Right cardiac atrium (tissue), 5 donors: ENCODE data around the gene ZNF862. TPM values are rescaled to one million over a fixed set of nuclear protein-coding genes. Genes with fewer than 3 reads are reported as not detected.

Source experiments
- ATAC-seq, 2 donors: fragments of 200-7000 bp; cut with Tn5 transposase; one replicate each; pipeline versions ENCODE4 v1.8.0 to v1.9.1; 2020; ENCODE audit warnings: moderate library complexity in 2 of 2, mild to moderate bottlenecking in 1 of 2
- DNase-seq, 3 donors: peaks; one replicate each; pipeline ENCODE4 v3.0.0-alpha.2; 2020
- H3K27ac ChIP-seq: one replicate; pipeline ENCODE4 v1.5.1; 2013; ENCODE audit warnings: mild to moderate bottlenecking, low read length, control low read depth, moderate library complexity
- H3K27me3 ChIP-seq: one replicate; pipeline ENCODE4 v1.6.1; 2013; ENCODE audit not compliant: control insufficient read depth, insufficient read depth
- H3K4me1 ChIP-seq: one replicate; pipeline ENCODE4 v1.6.1; 2013; ENCODE audit warnings: low read length; ENCODE audit not compliant: control insufficient read depth, insufficient read depth
- H3K4me3 ChIP-seq: one replicate; pipeline ENCODE4 v1.5.1; 2013; ENCODE audit warnings: low read length, control low read depth
- H3K9me3 ChIP-seq: one replicate; pipeline ENCODE4 v1.6.1; 2013; ENCODE audit warnings: low read length; ENCODE audit not compliant: control insufficient read depth
- WGBS: extraction: QIAGEN DNeasy Blood & Tissue Kit; methylation state at CpG from one replicate; pipeline ENCODE4 v1.1.7; 2013; 5-methylcytosine and 5-hydroxymethylcytosine counted together
- intact Hi-C, 4 donors: fragments of 100-400 bp; cut with DNase I; formaldehyde crosslinking; loops; one replicate each; pipeline versions ENCODE4 v1.11.0 to v1.14.0; 2022 to 2023
- polyA plus RNA-seq: library from polyadenylated mRNA; stranded (reverse); fragments of 200-250 nt; gene quantifications from one replicate; pipeline ENCODE4 v1.2.3, GENCODE V29; 2013
- total RNA-seq, 4 donors: library from RNA; stranded (reverse); fragmentation: NEBNext Ultra II Directional; extraction: Animal tissue kit (Norgen Biotek cat#: 25700); gene quantifications; one replicate each; pipeline ENCODE4 v1.2.1, GENCODE V29; 2021
- donor health status: healthy with polysubstance abuse.
- donor health status: DM: no; HTN: yes; CAD: no.
- donor health status: DM: no; HTN: no; CAD: no.
- donor health status: DM: no; HTN: yes; CAD: no; lungs with severe emphysema.
- donor health status: DM: yes; HTN: yes; CAD: no.

Gene ZNF862
- total and polyA plus RNA-seq, 5 donors = 7.8 to 15.9 (median 13.5) TPM

DNA sequence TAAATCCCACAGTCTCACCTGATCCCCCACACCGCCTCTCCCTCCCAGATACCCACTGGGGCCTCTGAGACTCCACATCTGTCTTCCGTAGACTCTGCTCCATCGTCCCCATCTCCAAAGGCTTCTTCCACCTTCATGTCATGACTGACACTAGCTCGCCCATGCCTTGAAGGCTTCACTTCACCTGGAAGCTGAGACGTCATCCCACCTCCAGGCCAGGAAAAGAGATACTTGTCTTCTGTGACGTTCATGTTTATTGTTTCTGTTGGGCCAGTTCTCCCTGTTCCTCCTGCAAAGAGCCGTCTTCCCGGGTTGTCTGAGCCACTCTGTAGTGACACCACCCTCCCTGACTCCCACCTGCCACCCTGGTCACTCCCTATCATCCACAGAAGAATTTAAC lies 3.6 kb upstream of the ZNF862 start:
- WGBS = 86% methylated on average over 8 of the region's 8 CpGs
- H3K4me1 ChIP-seq = peaks cover 3% of the 10 kb centered on the region
- H3K27ac ChIP-seq = no peak overlapping the region
- H3K4me3 ChIP-seq = no peak overlapping the region
- H3K27me3 ChIP-seq = no peaks in the 10 kb centered on the region
- DNase-seq (peak in 1 of 3 donors; percentile 1), ATAC-seq (no peak)
- H3K9me3 ChIP-seq = no peaks in the 10 kb centered on the region
- intact Hi-C loops = no loop called here

DNA sequence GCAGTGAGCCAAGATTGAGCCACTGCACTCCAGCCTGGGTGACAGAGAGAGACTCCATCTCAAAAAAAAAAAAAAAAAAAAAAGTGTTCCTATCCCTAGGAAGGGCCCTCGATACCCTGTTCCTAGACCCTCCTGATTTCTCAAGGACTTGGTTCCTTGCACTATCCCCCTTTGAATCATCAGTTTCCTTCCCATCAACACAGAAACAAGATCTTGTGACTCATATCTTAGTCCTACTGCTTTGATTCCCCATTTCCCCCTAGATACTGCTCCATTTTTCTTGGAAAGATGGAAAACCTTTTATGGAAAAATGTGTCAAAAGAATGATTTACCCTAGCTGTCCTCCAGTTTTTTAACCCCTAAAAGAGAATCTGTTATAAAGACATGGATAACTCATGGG lies 1.7 kb upstream of the ZNF862 start:
- Histone ChIP-seq H3K27me3 (no peaks in the 10 kb centered on the region), H3K4me1 (peaks cover 3% of the 10 kb centered on the region), H3K27ac (no peak overlapping the region), H3K9me3 (no peaks in the 10 kb centered on the region), H3K4me3 (no peak overlapping the region)
- ATAC-seq (no peak), DNase-seq (no peak)
- intact Hi-C loops = no loop called here
- 84% methylated on average over 1 of the region's 1 CpG for WGBS

DNA sequence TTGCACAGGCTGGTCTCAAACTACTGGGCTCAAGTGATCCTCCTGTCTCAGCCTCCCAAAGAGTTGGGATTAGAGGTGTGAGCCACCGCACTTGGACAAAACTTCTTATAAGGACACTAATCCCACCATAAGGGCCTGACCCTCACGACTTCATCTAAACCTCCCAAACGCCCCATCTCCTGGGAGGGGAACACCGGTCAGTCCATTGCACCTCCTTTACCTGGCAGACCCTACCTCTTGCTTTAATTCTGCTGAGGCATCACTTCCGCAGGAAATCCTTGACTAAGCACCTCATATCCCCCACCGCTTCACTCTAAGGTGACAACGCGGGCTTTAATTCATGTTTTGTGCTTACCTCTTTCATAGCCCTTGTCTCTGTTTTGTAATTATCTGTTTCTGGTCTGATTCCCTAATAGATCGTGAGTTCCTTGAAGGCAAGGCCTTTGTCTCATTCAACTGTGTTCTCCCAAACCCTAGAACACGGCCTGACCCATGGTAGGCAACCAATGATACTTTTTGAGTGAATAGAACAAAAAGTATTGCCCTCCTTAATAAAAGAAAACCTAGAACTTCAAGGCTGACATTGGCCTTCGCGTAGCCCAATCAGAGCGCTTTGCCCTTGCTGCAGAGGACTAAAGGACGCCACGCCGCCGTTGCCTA lies 481 bp upstream of the ZNF862 start:
- H3K27ac ChIP-seq = peak overlapping the region; percentile 10
- no peak overlapping the region for H3K4me3 ChIP-seq
- ATAC-seq (no peak), DNase-seq (peak in 1 of 3 donors; percentile 3)
- H3K4me1 ChIP-seq = peaks cover 3% of the 10 kb centered on the region
- WGBS = 32% methylated on average over 17 of the region's 17 CpGs
- no peaks in the 10 kb centered on the region for H3K9me3 ChIP-seq
- intact Hi-C loops = no loop called here
- no peaks in the 10 kb centered on the region for H3K27me3 ChIP-seq

DNA sequence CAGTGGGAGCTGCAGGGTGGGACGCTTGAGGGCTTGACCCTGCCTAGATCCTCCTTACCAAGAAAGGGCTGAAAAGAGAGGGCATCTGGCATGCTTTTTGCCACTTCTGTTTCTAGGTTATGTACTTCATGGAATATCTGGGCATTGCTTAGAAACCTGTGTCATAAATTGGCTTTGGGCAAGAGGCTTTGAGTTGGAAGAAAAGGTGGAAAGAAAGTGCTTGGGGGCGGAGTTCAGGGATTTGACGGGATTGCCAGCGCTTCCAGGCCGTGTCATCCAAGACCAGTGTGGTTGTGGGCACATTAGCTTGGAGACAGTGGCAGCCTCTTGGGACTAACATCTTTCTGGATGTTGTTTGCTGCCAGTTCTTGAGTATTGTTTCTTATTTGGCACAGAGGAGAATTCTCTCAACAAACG lies 825 bp downstream of the ZNF862 start:
- H3K27ac ChIP-seq = peak overlapping the region; percentile 65

DNA sequence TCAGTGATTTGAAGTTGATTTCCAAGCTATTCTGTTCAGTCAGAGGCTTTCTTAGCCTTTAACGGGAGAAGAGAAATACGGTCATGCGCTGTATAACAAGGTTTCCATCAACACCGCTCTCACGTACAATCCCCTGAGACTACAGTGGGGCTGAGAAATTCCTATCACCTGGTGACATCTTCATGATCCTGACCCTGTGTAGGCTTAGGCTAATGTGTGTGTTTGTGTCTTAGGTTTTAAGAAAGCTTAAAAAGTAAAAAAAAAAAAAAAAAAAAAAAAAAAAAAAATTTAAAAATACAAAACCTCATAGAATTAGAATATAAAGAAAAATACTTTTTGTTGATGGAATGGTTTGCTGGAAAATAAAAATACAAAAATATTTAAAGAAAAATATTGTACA lies 1.8 kb downstream of the ZNF862 start:
- no peaks in the 10 kb centered on the region for H3K9me3 ChIP-seq
- no peaks in the 10 kb centered on the region for H3K27me3 ChIP-seq
- H3K4me1 ChIP-seq = peaks cover 3% of the 10 kb centered on the region
- no peak for ATAC-seq
- H3K27ac ChIP-seq = no peak overlapping the region
- whole genome bisulfite sequencing = 96% methylated on average over 5 of the region's 5 CpGs
- no peak for DNase-seq
- no peak overlapping the region for H3K4me3 ChIP-seq
- intact Hi-C loops = no loop called here

More for the DNA sequence above, 825 bp downstream of the ZNF862 start:
- peak overlapping the region; percentile 87 for H3K4me3 ChIP-seq
- H3K4me1 ChIP-seq = peaks cover 3% of the 10 kb centered on the region
- intact Hi-C loops = no loop called here
- DNase-seq (no peak), ATAC-seq (no peak)
- 14% methylated on average over 6 of the region's 6 CpGs for WGBS
- H3K27me3 ChIP-seq = no peaks in the 10 kb centered on the region
- H3K9me3 ChIP-seq = no peaks in the 10 kb centered on the region

DNA sequence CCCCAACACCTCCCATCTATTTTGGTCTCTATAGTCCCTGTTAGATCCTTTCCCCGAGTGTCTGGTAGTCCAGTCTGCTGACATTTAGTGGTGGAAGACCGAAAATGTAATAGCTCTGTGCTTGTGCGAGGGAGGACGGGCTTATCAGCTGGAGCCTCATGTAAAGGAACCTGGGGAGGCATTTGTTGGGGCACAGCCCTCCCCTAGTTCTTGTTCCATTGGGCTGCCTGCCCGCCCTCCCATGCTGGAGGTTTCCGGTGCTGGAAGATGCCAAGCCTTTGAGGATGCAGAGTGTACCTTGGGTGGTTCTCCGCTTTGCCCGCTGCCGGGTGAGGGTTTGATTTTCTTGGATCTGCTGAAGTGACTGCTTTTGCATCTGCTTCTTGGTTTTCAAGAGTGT lies 5.4 kb downstream of the ZNF862 start:
- DNase-seq = peak in 1 of 3 donors; percentile 18
- intact Hi-C loops = no loop called here
- Histone ChIP-seq H3K4me3 (no peak overlapping the region), H3K4me1 (peaks cover 3% of the 10 kb centered on the region), H3K9me3 (no peaks in the 10 kb centered on the region), H3K27me3 (no peaks in the 10 kb centered on the region), H3K27ac (no peak overlapping the region)
- 94% methylated on average over 9 of the region's 9 CpGs for WGBS
- no peak for ATAC-seq

DNA sequence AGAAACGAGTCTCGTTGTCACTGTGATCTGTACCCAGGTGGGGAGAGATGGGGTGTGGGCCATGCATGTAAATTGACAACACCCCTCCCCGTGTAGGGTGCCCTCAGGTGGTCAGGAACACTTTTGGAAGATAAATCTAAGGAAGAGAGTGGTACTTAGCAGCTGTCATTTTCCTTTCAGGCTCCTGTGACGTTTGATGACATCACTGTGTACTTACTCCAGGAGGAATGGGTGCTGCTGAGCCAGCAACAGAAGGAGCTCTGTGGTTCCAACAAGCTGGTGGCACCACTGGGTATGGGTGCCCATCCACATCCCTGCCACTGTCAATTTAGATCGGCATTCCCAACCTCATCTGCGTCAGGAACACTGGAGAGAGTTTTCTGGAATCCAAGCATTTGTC lies 6.3 kb downstream of the ZNF862 start:
- DNase-seq = peak in 1 of 3 donors; percentile 3
- no peaks in the 10 kb centered on the region for H3K4me1 ChIP-seq
- ATAC-seq = no peak
- intact Hi-C loops = no loop called here
- H3K27ac ChIP-seq = no peak overlapping the region
- H3K4me3 ChIP-seq = no peak overlapping the region
- WGBS = 64% methylated on average over 6 of the region's 6 CpGs
- H3K27me3 ChIP-seq = no peaks in the 10 kb centered on the region
- H3K9me3 ChIP-seq = no peaks in the 10 kb centered on the region

DNA sequence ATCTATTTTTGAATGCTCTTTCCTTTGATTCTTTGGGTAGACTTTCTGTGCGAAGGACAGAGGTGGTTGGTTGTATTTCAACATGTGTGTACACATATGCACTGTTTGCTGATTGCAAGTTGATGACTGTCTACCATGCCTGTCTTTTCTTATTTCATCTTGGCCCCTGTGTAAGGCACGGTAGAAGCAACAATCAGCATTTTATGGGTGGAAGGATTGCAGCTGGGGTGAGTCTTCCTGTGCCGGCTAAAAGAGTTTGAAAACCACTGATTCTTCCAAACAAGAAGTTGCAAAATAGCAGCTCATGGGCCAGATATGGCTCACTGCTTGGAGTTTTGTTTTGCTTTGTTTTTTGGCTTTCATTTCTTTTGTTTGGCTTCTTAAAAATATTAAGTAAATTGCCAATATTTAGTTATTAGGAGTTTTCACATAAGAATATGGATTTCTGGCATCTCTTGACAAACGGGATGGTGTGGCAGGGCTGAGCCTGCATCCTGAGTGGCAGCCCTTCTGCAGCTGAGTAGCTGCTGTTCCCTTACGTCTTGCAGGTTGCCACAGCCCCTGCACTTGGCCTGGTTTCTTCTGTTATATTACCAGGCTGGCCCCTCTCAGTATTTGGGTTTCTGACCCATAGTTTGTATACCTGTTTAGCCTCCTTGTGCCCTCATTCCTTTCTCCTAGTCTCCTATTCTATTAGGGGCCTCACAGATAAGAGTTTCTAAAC lies 7.2 kb downstream of the ZNF862 start:
- intact Hi-C loops = no loop called here
- 66% methylated on average over 5 of the region's 5 CpGs for WGBS
- ATAC-seq (peak; percentile 43 to 54), DNase-seq (peak in 1 of 3 donors; percentile 21)
- no peaks in the 10 kb centered on the region for H3K4me1 ChIP-seq
- no peak overlapping the region for H3K27ac ChIP-seq
- no peak overlapping the region for H3K4me3 ChIP-seq
- no peaks in the 10 kb centered on the region for H3K27me3 ChIP-seq
- no peaks in the 10 kb centered on the region for H3K9me3 ChIP-seq

DNA sequence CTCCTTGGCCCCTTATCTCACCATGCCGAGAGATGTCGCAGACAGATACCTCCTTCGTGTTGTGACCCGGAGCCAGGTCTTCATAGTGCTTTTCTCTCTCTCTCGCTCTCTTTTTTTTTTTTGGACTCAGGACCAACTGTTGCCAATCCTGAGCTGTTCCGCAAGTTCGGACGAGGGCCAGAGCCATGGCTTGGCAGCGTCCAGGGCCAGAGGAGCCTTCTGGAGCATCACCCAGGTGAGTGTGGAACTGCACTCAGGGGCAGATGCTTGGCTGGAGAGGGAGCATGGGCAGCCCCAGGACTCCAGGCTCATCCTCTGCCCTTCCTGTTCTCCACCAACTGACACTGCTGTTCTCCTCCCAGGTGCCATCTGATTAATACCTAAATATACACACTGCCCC lies 7.8 kb downstream of the ZNF862 start:
- WGBS = 89% methylated on average over 9 of the region's 9 CpGs
- intact Hi-C loops = no loop called here
- ATAC-seq (no peak), DNase-seq (peak in 1 of 3 donors; percentile 42)
- H3K27ac ChIP-seq = no peak overlapping the region
- no peaks in the 10 kb centered on the region for H3K4me1 ChIP-seq
- no peaks in the 10 kb centered on the region for H3K27me3 ChIP-seq
- no peak overlapping the region for H3K4me3 ChIP-seq
- H3K9me3 ChIP-seq = no peaks in the 10 kb centered on the region

DNA sequence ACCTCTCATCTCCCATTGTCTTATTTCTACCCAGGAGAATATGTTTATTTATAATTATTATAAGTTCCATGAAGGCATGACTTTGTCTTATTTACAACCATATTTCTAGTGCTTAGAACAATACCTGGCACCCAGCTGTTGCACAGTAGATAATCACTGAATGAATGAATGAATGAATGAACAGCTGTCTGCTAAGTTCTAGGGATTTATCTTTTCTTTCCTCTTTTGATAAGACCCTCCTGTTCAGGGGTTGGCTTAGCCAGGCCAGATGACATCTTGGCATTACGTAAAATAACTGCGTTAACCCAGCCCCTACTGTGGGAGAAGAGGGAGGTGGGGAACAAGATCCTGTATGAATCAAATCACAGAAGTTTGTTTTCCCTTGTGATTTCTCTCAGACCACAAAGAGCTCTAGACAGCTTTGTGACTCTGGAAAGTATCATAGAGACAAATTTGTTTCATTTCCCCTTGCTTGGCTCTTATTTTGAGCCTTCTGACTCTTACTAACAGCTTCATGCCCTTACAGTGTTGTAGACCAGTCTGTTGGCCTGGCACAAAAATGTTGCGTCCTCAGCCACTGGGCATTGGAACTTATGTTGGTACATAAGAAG lies 8.4 kb downstream of the ZNF862 start:
- ATAC-seq = no peak
- intact Hi-C loops = no loop called here
- Histone ChIP-seq H3K27me3 (no peaks in the 10 kb centered on the region), H3K4me1 (no peaks in the 10 kb centered on the region), H3K9me3 (no peaks in the 10 kb centered on the region), H3K4me3 (no peak overlapping the region), H3K27ac (no peak overlapping the region)
- peak in 1 of 3 donors; percentile 6 for DNase-seq
- 79% methylated on average over 3 of the region's 3 CpGs for WGBS

DNA sequence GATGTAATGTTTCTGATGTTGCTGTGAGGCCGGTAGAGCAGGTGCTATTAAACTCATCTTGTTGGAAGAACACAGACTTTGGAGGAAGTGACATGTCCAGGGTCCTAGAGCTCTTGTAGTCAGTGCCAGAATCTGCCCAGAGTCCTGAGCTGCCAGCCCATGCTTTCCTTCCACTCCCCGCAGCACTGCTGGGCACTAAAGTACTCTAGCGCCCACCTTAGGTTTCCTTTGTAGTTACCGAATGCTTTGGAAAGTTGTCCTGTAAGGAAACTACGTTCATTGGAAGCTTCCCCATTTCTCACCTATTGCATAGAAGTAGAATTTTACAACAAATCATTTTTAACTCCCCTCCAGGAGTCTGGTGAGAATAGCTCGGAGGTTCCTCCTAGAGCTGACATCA lies 11.0 kb downstream of the ZNF862 start:
- Histone ChIP-seq H3K4me3 (no peak overlapping the region), H3K27me3 (no peaks in the 10 kb centered on the region), H3K27ac (no peak overlapping the region), H3K4me1 (no peaks in the 10 kb centered on the region), H3K9me3 (no peaks in the 10 kb centered on the region)
- WGBS = 90% methylated on average over 6 of the region's 6 CpGs
- intact Hi-C loops = no loop called here
- DNase-seq (no peak), ATAC-seq (no peak)
